T-helper 2 cell treated with Interferon-gamma antibody and Interleukin-4, amounts not matched to agents 100 ng/mL and 5 ng/mL, for 36 hours (primary cell): Measurements from ENCODE around the gene OR2T2. TPM values are rescaled to one million over a fixed set of nuclear protein-coding genes. Genes with fewer than 3 reads are reported as not detected.
"Not testable (repeated sequence)": the region's sequence is repeated elsewhere in the genome, so short reads cannot be mapped to it uniquely, and the experiment has no call there.

ENCODE experiments used
- intact Hi-C: fragments of 100-400 bp; cut with micrococcal nuclease; formaldehyde crosslinking; loops from one replicate; pipeline ENCODE4 v1.15.1; 2023
- total RNA-seq: library from RNA; stranded (reverse); gene quantifications from 2 replicates; pipeline ENCODE4 v1.2.3, GENCODE V29; 2022

Gene OR2T2
- not detected in 2 replicates for total RNA-seq

GRCh38 chr1:248445399-248445798 lies at the start of gene OR2T2:
TSS of gene OR2T2 (plus strand) at chr1:248445637. CDS start at chr1:248452798, 7,161 bp downstream.
- intact Hi-C loops, result not testable (repeated sequence)

GRCh38 chr1:248402748-248403147 lies 42.7 kb upstream of the OR2T2 start, which contains the start of gene OR2T1:
TSS of gene OR2T1 (plus strand) at chr1:248403048. CDS start at chr1:248406148, 3,100 bp downstream.
- intact Hi-C loops, result loop anchor here (5.0 to 10.0 kb wide), 3 partner anchors 65 to 162 kb away; partner anchors contain the start of gene OR2T29

GRCh38 chr1:248404024-248404423 lies 41.4 kb upstream of the OR2T2 start:
- intact Hi-C loops, result loop anchor here (1.0 to 10.0 kb wide), 8 partner anchors 63 to 469 kb away; partner anchors contain the start of gene OR2T29

DNA sequence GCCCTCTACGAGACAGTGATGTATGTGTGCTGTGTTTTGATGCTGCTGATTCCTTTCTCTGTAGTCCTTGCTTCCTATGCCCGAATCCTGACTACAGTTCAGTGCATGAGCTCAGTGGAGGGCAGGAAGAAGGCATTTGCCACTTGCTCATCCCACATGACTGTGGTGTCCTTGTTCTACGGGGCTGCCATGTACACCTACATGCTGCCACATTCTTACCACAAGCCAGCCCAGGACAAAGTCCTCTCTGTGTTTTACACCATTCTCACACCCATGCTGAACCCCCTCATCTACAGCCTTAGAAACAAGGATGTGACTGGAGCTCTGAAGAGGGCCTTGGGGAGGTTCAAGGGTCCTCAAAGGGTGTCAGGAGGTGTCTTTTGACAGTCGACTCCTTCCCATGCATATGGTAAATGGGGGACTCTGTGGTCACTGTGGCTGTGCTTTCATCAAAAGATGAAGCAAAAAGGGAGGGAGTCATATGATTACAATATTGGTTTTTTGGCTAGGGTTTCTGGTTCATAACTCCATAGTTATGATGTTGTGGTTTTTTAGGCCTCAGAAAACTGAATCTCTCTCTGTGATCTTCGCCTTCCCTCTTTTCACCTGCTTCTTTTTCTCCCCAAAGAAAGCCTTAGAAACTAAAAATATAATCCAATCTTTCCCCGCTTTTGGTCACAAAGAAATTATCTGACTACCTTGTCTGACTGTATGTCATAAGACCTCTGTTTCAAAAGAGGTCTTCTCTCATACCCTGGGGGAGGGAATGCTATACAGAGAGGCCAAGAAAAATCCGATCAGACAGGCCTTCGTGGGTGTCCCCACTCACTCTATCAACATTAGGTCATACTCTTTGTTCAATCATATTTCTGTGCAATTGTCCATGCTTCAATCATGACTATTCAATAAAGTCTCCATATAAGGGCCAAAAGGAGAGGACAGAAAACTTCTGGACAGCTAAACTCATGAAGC lies 38.4 kb upstream of the OR2T2 start:
- intact Hi-C loops, result loop anchor here (10.0 kb wide), 1 partner anchor 158 kb away; the partner anchor contains the start of gene OR2T29

- intact Hi-C loops, result no loop called here
Measured at GRCh38 chr1:248416226-248416625, 29.2 kb upstream of the OR2T2 start.

- intact Hi-C loops, result no loop called here
Measured at GRCh38 chr1:248417854-248418253, 27.6 kb upstream of the OR2T2 start.

- intact Hi-C loops, result no loop called here
Measured at GRCh38 chr1:248421384-248421783, 24.1 kb upstream of the OR2T2 start.

GRCh38 chr1:248427526-248428191 lies 17.8 kb upstream of the OR2T2 start:
- intact Hi-C loops, result not testable (repeated sequence)

- intact Hi-C loops, result not testable (repeated sequence)
Measured at GRCh38 chr1:248428192-248428533, 17.3 kb upstream of the OR2T2 start.

GRCh38 chr1:248431683-248432082 lies 13.8 kb upstream of the OR2T2 start:
- intact Hi-C loops, result not testable (repeated sequence)

- intact Hi-C loops, result not testable (repeated sequence)
Measured at GRCh38 chr1:248432201-248432600, 13.2 kb upstream of the OR2T2 start.

- intact Hi-C loops, result not testable (repeated sequence)
Measured at GRCh38 chr1:248433811-248434415, 11.5 kb upstream of the OR2T2 start.

DNA sequence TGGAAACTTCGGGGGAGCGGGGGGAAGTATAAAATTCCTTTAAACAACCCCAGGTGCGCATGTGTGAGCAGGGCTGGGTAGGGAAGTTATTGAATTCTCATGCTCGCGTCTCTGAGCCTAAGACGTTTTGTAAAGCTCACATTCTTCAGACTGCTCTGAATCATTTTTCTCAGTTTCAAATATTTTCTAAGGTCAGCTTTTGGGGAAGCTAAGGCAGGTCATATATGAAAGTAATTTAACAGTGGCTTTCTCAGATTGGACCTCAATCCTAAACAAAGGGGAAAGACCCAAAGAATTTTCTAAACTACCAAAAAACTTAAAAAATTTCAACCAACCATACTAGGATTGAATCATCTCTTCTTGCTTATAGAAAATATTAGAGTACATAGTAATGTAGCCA lies 10.5 kb upstream of the OR2T2 start:
- intact Hi-C loops, result not testable (repeated sequence)

GRCh38 chr1:248436303-248436702 lies 9.1 kb upstream of the OR2T2 start:
- intact Hi-C loops, result not testable (repeated sequence)

- intact Hi-C loops, result not testable (repeated sequence)
Measured at GRCh38 chr1:248438668-248439067, 6.8 kb upstream of the OR2T2 start.

DNA sequence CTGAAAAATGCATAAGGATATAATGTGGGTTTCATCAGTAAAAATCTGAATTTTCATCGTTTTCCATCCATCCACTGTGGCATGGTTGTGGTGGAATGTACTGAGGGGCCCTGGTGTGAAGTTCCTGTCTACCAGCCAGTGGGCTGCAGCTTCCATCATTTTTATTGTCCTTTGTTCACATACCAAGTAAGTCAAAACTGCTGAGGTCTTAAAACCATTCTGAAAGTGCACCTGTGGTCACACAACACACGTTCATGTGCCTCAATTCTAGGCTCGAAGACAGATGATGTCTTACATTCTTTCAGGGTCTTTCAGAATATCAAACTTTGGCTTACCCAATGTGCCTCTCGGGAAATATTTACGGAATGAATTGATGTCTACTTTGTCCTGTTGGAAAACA lies 6.2 kb upstream of the OR2T2 start:
- intact Hi-C loops, result not testable (repeated sequence)

GRCh38 chr1:248442500-248443277 lies 2.7 kb upstream of the OR2T2 start:
- intact Hi-C loops, result not testable (repeated sequence)

GRCh38 chr1:248444603-248445002 lies 834 bp upstream of the OR2T2 start:
- intact Hi-C loops, result not testable (repeated sequence)

DNA sequence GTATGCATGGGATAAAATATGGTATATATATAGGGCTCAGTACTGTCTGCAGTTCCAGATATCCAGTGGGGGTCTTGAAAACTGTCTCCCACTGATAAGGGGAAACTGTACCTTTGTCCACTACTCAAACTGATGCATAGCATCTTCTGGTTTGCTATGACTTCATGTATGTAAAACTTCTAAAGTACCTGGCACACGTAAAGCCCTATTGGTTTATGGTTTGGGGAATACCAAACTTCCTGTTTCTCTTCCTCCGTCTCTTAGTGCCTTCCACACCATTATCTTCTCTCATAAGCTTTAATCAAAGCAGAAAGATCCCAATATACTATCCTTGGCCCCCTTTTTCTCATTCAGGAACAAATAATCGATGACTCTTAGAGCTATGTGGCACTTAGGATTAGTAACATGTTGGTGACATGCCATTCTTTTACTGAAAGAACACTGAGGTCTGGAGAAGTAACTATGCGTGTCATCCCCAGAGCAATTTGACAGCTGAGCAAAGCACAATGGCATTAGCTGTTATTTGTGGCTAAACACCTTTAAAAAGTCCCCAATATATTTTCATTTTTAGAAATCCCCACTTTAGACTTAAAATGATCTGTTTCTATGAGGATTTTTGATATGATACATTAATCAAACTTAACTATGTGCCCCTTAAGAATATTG lies 3.1 kb downstream of the OR2T2 start:
- intact Hi-C loops, result not testable (repeated sequence)

DNA sequence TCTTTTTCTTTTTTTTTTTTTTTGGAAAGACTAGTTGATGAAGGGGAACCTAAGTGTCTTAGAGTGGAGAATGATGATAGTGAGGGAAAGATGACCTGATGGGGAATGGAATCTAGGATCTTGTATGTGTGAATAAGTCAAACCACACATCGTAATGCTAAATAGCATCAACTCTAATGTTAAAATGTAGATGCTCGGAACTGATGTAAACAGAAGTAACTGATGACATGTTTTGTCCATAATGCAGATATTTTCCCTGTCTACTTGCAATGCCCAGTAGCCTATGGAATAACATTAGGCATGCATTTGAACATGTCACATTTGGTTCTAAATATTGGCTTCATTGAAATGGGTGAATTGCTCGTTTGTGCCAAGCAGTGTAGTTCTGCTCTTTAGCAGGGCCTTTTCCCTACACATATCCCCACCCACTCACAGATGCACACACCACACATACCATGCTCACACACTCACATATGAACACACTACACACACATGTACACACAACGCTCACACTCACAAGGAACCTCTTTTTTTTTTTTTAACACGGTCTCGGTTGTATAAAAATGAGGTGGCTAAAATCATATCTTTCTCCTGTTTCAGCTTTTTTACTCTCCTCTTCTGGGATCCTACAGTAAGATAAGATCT lies 4.5 kb downstream of the OR2T2 start:
- intact Hi-C loops, result not testable (repeated sequence)
